Ishikawa (cell line): ENCODE results near the gene ALDH16A1.

Experiments used
- FOXM1 ChIP-seq: IDR thresholded peaks from 2 replicates; pipeline ENCODE4 v1.6.1; 2012; ENCODE audit warnings: low read depth, borderline replicate concordance
- RAD21 ChIP-seq: IDR thresholded peaks from 2 replicates; pipeline ENCODE4 v1.6.1; 2012; ENCODE audit warnings: low read depth
- TAF1 ChIP-seq: IDR thresholded peaks from 2 replicates; pipeline ENCODE4 v1.6.1; 2012; ENCODE audit warnings: low read depth, mild to moderate bottlenecking
- TCF12 ChIP-seq: IDR thresholded peaks from 2 replicates; pipeline ENCODE4 v1.6.1; 2012; ENCODE audit warnings: low read depth
- TEAD4 ChIP-seq: IDR thresholded peaks from 2 replicates; pipeline ENCODE4 v1.6.1; 2012
- YY1 ChIP-seq: IDR thresholded peaks from 2 replicates; pipeline ENCODE4 v1.6.1; 2012; ENCODE audit warnings: low read depth

ALDH16A1 gene

GRCh38 chr19:49518033-49518432 lies 65.0 kb downstream of the ALDH16A1 start:
- TF ChIP-seq TEAD4 (no peak), FOXM1 (no peak), TAF1 (no peak), YY1 (no peak), TCF12 (no peak), RAD21 (no peak)
